GM21717 (cell line): Measurements from ENCODE around the gene MYL12A.
"Not testable (repeated sequence)": the region's sequence is repeated elsewhere in the genome, so short reads cannot be mapped to it uniquely, and the experiment has no call there.

Experiments
- ATAC-seq: cut with Tn5 transposase; IDR thresholded peaks from one replicate; pipeline ENCODE4 v1.9.1; 2021; ENCODE audit warnings: mild to moderate bottlenecking, moderate library complexity; ENCODE audit not compliant: unreplicated experiment

The MYL12A gene

DNA sequence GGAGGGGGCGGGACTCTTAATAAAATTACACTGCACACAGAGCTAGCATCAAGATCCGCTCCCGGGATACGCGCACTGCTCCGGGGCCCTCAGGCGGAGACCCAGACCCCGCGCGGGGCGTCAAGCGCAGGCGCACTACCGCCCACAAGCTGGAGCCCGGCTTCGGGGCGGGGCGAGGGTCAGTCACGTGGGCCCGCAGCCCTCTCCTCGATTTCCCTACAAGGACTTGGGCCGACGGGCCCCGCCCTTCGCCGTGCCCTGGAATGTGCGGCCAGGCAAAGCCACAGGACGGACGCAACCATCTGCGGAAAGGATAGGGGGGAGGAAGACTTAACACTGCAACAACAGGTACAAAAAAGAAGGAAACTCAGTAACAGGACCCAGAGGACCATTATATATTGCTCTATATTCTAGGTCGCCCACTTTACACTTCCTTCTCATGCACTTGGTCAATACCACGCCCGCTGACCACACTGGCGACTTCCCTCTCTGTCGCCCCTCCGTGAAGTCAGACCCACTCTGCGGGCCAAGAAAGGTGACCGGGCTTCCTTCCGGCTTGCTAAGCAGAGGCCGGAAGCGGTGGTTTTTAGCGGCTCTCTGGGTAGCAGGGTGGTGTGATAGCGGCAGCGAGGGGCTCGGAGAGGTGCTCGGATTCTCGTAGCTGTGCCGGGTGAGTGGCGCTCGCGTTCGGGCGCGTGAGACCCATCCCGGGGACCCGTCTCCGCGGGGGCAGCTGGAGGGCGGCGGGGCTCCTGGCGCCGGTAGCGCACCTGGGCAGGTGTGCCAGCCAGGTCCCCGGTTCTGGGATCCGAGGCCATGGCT is at the start of gene MYL12A:
Gene MYL12A, plus strand, starts transcription at position 562 of the 822 bp plus-strand sequence. CDS start 5,447 bp downstream, outside the sequence.
- peak; percentile 79 for ATAC-seq

DNA sequence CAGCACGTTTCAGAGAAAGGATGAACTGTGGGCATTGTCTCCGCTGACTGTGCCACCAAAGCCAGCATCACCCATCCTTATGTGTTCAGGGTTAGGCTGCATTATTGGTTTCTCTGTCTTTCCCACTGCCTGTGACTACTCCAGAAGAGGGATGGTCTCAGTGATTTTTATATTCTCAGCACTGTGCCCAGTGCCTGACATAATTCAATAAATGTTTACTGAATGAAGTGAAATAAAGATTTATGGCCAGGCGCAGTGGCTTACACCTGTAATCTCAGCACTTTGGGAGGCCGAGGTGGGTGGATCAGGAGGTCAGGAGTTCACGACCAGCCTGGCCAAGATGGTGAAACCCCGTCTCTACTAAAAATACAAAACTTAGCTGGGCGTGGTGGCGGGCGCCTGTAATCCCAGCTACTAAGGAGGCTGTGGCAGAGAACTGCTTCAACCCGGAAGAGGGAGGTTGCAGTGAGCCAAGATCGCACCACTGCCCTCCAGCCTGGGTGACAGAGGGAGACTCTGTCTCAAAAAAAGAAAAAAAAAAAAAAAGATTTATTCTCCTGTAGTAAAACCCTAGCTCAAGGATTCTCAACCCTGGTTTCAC is 49.2 kb upstream of the MYL12A start:
- not testable (repeated sequence) for ATAC-seq

GRCh38 chr18:3199942-3200645 is 47.5 kb upstream of the MYL12A start:
- ATAC-seq, result no peak

DNA sequence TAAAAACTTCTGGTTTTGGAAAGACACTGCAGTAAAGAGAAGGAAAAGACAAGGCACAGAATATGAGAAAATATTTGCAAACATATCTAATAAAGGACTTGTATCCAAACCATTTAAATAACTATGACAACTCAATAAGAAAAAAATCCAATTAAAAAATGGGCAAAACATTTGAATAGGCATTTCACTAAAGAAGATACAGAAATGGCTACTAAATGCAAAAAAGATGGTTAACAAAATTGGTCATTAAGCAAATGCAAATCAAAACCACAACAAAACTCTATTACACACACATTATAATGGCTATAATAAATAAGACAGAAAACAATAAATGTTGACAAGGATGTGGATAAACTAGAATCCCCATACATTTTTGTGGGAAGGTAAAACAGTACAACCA is 42.4 kb upstream of the MYL12A start:
- no peak for ATAC-seq

- no peak for ATAC-seq
These were observed 40.0 kb upstream of the MYL12A start for GRCh38 chr18:3207565-3207964.

GRCh38 chr18:3209859-3210569 is 37.6 kb upstream of the MYL12A start:
- peak; percentile 73 for ATAC-seq

DNA sequence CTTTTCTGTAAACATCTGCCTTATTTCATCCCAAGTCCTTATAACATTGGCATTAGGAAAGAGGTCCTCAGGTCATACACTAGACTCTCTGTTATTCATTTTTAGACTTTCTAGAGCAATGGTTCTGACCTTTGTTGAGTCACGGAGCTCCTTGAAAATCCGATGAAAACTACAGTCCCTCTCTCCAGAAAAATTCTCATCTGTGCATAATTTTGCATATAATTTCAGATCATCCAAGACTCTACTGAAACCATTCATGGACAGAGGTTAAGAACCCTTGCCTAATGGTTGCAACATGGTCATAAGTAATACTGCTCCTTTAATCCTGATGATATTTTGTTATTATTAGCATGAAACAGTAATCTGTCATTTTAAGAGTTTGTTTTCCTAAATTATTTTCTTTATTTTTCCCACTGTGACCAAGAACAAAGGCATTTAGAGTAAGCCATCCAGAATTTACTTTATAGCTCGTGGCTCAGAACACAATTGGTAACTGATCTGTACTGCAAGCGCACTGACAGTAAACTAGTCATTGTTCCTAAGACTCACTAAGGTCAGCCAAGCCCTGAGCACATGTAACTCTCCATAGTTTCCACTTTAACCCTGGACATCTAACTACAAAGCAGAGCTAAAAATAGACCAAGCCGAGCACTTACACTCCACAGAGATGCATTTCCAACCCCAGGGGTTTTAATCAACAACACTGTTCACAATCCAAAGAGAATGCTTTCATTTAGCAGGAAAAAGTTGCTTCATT is 36.2 kb upstream of the MYL12A start:
- ATAC-seq, result no peak

- ATAC-seq, result no peak
These were observed 34.9 kb upstream of the MYL12A start for GRCh38 chr18:3212657-3213056.

GRCh38 chr18:3213300-3214059 is 34.1 kb upstream of the MYL12A start:
- no peak for ATAC-seq

- ATAC-seq, result no peak
These were observed 32.6 kb upstream of the MYL12A start for GRCh38 chr18:3214855-3215637.

- ATAC-seq, result no peak
These were observed 30.6 kb upstream of the MYL12A start for GRCh38 chr18:3216987-3217386.

- ATAC-seq, result no peak
These were observed 29.5 kb upstream of the MYL12A start for GRCh38 chr18:3217948-3218647.

GRCh38 chr18:3218819-3219218 is 28.8 kb upstream of the MYL12A start:
- ATAC-seq, result no peak

DNA sequence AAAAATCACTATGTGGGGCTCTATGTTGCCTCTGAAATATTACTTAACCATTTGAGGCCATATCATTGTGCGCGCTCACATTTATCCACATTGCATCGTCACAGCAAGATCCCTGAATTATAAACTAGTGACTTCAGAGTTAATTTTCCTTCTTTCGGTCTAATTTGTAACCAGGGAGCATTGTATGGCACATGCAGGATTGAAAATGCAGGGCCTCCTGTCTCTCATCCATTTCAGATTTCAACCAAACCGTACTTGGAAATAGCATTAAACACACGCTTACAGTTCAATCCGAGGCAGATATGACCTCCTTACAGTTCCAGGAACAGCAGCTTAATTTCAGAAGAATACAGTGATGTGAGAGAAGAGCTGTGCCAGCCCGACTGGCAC is 28.4 kb upstream of the MYL12A start:
- ATAC-seq, result no peak

- no peak for ATAC-seq
These were observed 27.8 kb upstream of the MYL12A start, which contains the start of gene MYOM1 for GRCh38 chr18:3219631-3220335. Gene MYOM1 (minus strand): TSS chr18:3219968. CDS start chr18:3215223, 4,745 bp downstream.

DNA sequence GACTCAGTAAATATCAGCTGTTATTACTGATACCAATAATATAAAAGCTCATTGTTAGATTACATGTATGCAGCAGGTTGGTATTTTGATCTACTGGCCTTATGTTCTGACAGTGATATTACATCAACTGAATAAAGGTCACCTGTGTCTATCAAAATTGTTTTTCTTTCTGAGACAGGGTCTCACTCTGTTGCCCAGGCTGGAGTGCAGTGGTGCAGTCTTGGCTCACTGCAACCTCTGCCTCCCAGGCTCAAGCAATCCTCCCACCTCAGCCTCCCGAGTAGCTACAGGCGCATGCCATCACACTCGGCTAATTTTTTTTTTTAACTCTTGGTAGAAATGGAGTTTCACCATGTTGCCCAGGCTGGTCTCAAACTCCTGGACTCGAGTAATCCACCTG is 26.7 kb upstream of the MYL12A start:
- ATAC-seq, result not testable (repeated sequence)

GRCh38 chr18:3221496-3221895 is 26.1 kb upstream of the MYL12A start:
- no peak for ATAC-seq

DNA sequence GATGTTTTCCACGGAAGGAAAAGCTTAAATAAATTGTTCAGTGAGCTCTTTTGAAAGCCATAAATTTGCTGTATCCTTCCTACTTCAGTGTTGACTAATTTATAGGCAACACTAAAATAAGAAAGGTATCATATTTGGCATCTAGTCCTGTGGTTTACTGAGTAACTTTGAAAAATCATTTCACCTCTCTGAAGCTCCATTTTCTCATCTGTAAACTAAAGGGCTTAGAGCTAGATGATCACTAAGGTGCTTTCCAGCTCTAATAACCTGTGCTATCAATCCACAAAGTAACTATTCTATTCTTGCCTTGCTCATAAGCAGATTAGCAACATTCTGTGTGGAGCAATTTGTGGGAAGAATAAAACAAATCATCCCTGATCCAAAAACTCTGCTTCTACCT is 24.2 kb upstream of the MYL12A start:
- ATAC-seq, result no peak
